Inflammatory macrophage treated with lipopolysaccharide for 1 hour (primary cell): ENCODE data around the gene RB1.
A peak's percentile ranks its signal among the peaks of the same experiment; 100 is the strongest.

Experiments used
- DNase-seq, 2 donors: peaks; one replicate each; pipeline ENCODE4 v3.0.0-alpha.2; 2020 to 2022

Gene RB1

GRCh38 chr13:48457578-48458242 is 154.2 kb downstream of the RB1 start:
- DNase-seq, result no peak

- DNase-seq, result no peak
Observed at GRCh38 chr13:48475230-48475629, 171.7 kb downstream of the RB1 start.

DNA sequence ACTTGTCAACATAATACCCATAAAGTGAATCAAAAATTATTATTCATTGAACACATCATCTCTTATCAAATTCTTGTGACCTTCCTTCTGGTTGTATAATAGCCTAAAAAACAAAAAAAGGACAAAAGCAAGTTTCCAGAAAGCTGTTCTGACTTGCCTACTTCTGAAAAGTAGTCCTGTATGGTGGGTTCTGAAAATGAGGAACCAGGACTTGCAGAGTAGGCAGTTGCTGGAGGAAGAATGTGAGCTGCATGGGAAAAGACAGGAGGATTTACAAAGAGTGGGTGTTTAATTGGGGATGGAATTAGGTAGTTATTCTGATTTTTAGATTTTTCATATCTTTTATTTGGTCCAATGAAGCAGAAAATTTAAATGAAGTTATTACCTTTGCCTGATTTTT is 172.7 kb downstream of the RB1 start:
- peak; percentile 30 to 33 for DNase-seq

DNA sequence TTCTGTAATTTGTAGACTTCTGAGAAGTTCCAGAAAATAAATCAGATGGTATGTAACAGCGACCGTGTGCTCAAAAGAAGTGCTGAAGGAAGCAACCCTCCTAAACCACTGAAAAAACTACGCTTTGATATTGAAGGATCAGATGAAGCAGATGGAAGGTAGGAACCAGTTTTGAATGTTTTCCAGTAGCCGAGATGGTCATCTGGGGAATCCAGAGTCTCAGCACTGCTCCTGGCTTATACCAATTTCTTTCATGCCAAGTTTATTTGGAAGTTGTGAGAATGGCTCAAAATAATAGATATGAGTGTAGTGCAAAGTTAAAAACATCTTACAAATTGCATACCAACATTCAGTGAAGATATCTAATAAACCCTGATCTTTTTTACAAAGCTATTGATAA is 173.1 kb downstream of the RB1 start:
- DNase-seq, result no peak

DNA sequence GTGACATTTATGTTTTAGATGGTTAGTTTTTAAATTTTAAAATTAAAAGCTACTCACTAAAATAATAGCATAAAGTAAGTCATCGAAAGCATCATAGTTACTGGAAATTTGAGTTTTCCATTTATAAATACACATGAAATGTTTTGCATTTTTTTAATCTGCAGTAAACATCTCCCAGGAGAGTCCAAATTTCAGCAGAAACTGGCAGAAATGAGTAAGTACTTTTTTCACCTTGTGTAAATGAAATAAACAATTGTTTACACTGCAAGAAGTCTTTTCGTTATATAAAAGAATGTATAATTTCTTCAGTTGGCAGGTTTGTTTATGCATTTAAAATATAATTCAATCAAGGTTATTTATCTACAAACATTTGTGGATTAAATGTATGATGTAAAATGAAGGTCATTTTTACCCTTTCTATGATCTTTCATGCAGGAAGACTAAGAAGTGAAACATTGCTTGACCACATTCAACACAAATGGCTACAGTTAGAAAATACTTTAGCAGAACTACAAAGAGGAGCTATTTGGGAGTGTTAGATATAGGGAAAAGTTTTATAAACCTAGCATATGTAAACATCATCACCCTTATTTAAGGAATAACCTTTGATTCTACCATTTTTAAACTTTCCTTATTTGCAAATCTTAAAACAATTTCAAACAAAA is 173.8 kb downstream of the RB1 start:
- peak in 1 of 2 donors; percentile 25 for DNase-seq

- peak in 1 of 2 donors; percentile 32 for DNase-seq
Observed at GRCh38 chr13:48478391-48478790, 174.8 kb downstream of the RB1 start.

- no peak for DNase-seq
Observed at GRCh38 chr13:48483575-48483974, 180.0 kb downstream of the RB1 start.

DNA sequence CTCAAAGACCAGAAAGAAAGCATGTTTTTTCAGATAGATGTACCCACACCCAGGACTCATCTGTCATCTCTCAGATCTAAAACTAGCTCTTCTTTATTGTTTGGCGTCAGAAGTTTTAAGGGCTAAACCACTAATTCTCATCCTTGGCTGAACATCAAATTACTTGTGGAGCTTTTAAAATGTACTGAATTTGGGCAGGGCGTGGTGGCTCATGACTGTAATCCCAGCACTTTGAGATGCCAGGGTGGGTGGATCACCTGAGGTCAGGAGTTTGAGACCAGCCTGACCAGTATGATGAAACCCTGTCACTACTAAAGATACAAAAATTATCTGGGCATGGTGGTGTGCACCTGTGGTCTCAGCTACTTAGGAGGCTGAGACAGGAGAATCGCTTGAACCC is 181.9 kb downstream of the RB1 start:
- DNase-seq, result no peak

DNA sequence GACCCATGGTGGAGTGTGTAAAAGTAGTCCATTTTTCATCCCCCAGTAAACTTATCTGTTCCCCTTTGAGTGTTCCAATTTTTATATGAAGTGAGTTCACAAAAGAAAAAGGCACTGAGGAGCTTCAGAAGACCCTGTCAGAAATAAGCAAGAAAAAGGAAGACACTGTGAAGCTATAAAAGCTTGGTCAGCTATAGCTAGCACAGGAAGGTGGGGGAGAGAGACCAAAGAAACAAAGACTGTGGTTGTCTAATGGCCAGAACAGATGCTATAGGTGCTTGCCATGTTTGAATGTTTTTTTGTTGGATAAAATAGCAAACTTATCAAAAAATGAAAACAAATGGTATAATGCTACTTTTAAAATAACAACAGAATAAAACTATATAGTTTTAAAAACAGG is 182.8 kb downstream of the RB1 start:
- no peak for DNase-seq

DNA sequence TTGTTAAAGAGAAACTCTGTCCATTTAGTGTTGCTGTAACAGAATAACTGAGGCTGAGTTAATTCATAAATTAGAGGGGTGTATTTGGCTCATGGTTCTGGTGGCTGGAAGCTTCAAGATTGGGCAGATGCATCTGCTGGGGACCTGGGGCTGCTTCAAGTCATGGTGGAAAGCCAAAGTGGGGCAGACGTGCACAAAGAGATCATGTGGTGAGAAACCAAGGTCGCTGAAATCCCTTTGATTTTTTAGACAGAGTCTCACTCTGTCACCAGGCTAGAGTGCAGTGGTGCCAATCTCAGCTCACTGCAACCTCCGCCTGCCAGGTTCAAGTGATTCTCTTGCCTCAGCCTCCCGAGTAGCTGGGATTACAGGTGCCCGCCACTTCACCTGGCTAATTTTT is 183.3 kb downstream of the RB1 start:
- DNase-seq, result no peak

DNA sequence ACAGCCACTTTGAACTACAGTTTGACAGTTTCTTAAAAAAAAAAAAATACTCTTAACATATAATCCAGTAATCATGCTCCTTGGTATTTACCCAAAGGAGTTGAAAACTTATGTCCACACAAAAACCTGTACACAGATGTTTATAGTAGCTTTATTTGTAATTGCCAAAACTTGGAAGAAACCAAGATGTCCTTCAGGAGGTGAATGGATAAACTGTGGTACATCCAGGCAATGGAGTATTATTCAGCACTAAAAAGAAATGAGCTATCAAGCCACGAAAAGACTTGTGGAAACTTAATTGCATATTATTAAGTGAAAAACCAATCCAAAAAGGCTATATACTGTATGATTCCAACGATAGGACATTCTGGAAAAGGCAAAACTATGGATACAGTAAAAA is 184.4 kb downstream of the RB1 start:
- no peak for DNase-seq

DNA sequence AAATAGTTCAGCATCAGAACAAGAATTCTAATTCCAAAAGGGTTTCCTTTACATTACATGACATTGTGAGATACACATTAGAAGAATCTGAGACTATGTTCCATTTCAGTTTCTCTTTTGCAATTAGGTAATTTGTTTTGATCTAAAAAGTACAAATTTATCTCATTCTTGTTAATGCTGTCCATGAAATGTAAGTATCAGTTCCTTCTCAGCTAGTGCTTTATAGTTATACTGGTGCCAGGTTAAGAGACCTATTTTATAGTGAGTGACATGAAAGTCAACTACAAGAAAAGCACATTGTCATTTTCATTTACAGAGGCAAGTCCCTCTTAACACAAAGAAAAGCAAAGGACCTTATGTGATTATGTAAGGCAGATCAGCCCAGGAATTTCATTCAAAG is 185.4 kb downstream of the RB1 start:
- no peak for DNase-seq

DNA sequence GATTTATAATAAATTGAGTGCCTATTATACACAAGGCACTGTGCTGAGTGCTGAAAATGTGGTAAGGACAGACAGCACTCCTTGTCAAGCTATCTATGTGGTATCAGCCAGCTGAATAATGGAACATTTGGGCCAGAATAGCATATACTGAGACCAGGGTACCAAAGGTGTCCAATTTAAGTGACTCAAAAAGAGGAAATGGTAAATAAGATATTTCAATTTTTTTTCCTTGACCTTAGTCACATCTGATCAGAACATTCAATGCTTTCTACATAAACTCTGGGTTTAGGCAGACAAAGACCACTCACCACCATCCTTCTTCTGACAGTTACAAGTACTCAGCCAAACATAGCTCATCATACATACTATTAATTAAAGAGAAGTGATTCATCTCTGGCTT is 186.1 kb downstream of the RB1 start:
- DNase-seq, result no peak

DNA sequence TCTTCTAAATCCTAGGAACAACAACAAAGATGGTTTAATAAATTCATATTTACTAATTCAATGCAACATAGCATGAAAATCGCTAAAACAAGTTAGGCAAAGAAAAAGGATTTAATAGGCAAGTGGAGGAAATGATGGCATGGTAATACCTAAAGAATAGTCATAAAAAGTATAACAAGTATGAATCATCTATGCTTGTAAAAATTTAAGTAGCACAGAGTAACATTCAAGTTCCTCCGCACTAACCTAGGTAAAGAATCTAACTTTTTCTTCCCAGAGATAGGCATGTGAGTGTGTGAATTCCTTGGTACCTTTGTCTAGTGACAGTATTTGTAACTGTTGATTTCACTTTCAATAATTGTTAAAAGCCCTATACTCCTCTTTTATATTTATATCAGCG is 186.7 kb downstream of the RB1 start:
- no peak for DNase-seq

- no peak for DNase-seq
Observed at GRCh38 chr13:48491423-48492095, 188.0 kb downstream of the RB1 start.

DNA sequence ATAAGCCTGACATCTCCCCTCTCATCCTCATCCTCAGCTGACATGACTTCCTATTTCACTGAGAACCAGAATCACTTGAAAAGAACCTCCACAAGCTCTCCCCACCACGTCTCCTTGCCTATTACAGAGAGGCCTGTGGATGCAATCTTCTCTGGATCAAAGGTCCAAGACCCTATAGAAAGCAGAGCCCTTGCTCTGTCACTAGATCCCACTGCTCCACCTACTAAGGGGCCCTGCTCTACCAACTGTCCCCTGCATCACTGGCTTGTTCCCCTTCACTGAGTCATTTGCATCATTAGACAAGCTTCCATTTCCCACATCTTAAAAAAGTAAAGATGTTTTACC is 188.5 kb downstream of the RB1 start:
- DNase-seq, result no peak

- peak; percentile 68 to 71 for DNase-seq
Observed at GRCh38 chr13:48492470-48493065, 189.0 kb downstream of the RB1 start.

DNA sequence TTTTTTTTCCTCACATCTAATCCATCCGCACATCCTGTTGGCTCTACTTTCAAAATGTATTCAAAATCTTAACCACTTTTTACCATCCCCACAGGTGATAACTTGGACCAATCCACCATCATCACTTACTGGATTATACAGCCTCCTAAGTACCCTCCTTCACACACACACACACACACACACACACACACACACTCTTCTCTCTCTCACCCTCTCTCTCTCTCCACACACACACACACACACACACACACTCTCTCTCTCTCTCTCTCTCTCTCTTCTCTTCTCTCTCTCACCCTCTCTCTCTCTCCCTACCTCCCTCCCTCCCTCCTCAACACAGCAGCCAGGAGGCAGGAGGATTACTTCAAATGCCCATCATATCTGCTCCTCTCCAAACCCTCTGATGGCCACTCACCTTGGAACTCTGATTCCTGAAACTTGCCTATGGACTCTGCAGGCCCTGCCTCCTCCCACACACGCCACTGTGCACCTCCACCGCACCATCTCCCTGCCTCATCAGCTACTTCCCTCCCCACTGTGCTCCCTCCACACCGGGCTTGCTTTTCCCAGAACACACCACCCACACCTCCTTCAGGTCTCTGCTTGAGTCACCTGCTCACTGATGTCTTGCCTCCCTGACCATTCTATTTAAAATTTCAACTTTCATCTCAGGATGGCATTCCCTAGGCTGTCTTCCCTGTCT is 189.7 kb downstream of the RB1 start:
- DNase-seq, result no peak

GRCh38 chr13:48493851-48494250 is 190.3 kb downstream of the RB1 start:
- no peak for DNase-seq

- no peak for DNase-seq
Observed at GRCh38 chr13:48494874-48495273, 191.3 kb downstream of the RB1 start.

- DNase-seq, result no peak
Observed at GRCh38 chr13:48496271-48497161, 193.0 kb downstream of the RB1 start.

- DNase-seq, result no peak
Observed at GRCh38 chr13:48497669-48498068, 194.1 kb downstream of the RB1 start.
